ENCODE measurements around the gene DDX54.
"Not testable (repeated sequence)": the region's sequence is repeated elsewhere in the genome, so short reads cannot be mapped to it uniquely, and the experiment has no call there.

Gene DDX54

GRCh38 chr12:113221181-113221996 is 36.1 kb upstream of the DDX54 start, which contains the start of gene TPCN1:
Gene TPCN1 (plus strand): TSS chr12:113221464. CDS start chr12:113226853, 5,389 bp downstream.
- in situ Hi-C loops (cut with MboI; ENCODE audit: low sequenced_read_pairs) = no loop called here

GRCh38 chr12:113220593-113221180 is 35.4 kb upstream of the DDX54 start:
- in situ Hi-C loops (cut with MboI; ENCODE audit: low sequenced_read_pairs) = no loop called here

- in situ Hi-C loops (cut with MboI; ENCODE audit: low sequenced_read_pairs) = no loop called here
Observed at GRCh38 chr12:113216027-113216426, 30.7 kb upstream of the DDX54 start.

GRCh38 chr12:113214895-113215400 is 29.7 kb upstream of the DDX54 start:
- in situ Hi-C loops (cut with MboI; ENCODE audit: low sequenced_read_pairs) = no loop called here

GRCh38 chr12:113211160-113211559 is 25.9 kb upstream of the DDX54 start:
- in situ Hi-C loops (cut with MboI; ENCODE audit: low sequenced_read_pairs) = no loop called here

GRCh38 chr12:113208041-113208934 is 23.0 kb upstream of the DDX54 start:
- in situ Hi-C loops (cut with MboI; ENCODE audit: low sequenced_read_pairs) = no loop called here

- in situ Hi-C loops (cut with MboI; ENCODE audit: low sequenced_read_pairs) = no loop called here
Observed at GRCh38 chr12:113207613-113208040, 22.3 kb upstream of the DDX54 start.

GRCh38 chr12:113206802-113207201 is 21.5 kb upstream of the DDX54 start:
- in situ Hi-C loops (cut with MboI; ENCODE audit: low sequenced_read_pairs) = not testable (repeated sequence)

- in situ Hi-C loops (cut with MboI; ENCODE audit: low sequenced_read_pairs) = no loop called here
Observed at GRCh38 chr12:113204804-113205203, 19.5 kb upstream of the DDX54 start.

- in situ Hi-C loops (cut with MboI; ENCODE audit: low sequenced_read_pairs) = no loop called here
Observed at GRCh38 chr12:113203852-113204760, 18.8 kb upstream of the DDX54 start.

- in situ Hi-C loops (cut with MboI; ENCODE audit: low sequenced_read_pairs) = no loop called here
Observed at GRCh38 chr12:113202300-113203075, 17.2 kb upstream of the DDX54 start.

GRCh38 chr12:113201187-113202177 is 16.2 kb upstream of the DDX54 start:
- in situ Hi-C loops (cut with MboI; ENCODE audit: low sequenced_read_pairs) = no loop called here

GRCh38 chr12:113200021-113200797 is 14.9 kb upstream of the DDX54 start:
- in situ Hi-C loops (cut with MboI; ENCODE audit: low sequenced_read_pairs) = no loop called here

- in situ Hi-C loops (cut with MboI; ENCODE audit: low sequenced_read_pairs) = loop anchor here (10.0 kb wide), 2 partner anchors 97 to 227 kb away; partner anchors contain the start of gene SDSL
Observed at GRCh38 chr12:113198296-113198695, 13.0 kb upstream of the DDX54 start.

- in situ Hi-C loops (cut with MboI; ENCODE audit: low sequenced_read_pairs) = loop anchor here (10.0 kb wide), 2 partner anchors 97 to 227 kb away; partner anchors contain the start of gene SDSL
Observed at GRCh38 chr12:113197518-113198077, 12.3 kb upstream of the DDX54 start.

- in situ Hi-C loops (cut with MboI; ENCODE audit: low sequenced_read_pairs) = loop anchor here (10.0 kb wide), 2 partner anchors 98 to 228 kb away; partner anchors contain the start of gene SDSL
Observed at GRCh38 chr12:113196990-113197389, 11.7 kb upstream of the DDX54 start.

GRCh38 chr12:113196582-113196981 is 11.3 kb upstream of the DDX54 start:
- in situ Hi-C loops (cut with MboI; ENCODE audit: low sequenced_read_pairs) = loop anchor here (10.0 kb wide), 2 partner anchors 98 to 228 kb away; partner anchors contain the start of gene SDSL

Measured in HL-60/S4 treated with retinoic acid at 250 ng/mL for 4 days and 3 days (cell line).